T47D (cell line): ENCODE measurements around the gene RBM38.

Source experiments
- DNase-seq, 2 experiments: peaks; one replicate each; pipeline versions ENCODE4 v3.0.0 to v3.0.0-alpha.2; 2011 to 2012; ENCODE audit warnings: low read depth in 1 of 2, low spot score in 1 of 2
- JUND ChIP-seq: IDR thresholded peaks from 2 replicates; pipeline ENCODE4 v1.6.1; 2012; ENCODE audit warnings: low read depth
- in situ Hi-C: cut with HindIII; loops from 2 replicates; pipeline ENCODE4 v1.10.0; 2016; ENCODE audit warnings: low sequenced_read_pairs, low pct_unique_long_range_greater_than_20kb

The RBM38 gene

GRCh38 chr20:57361517-57361916, 29.7 kb upstream of the RBM38 start:
- DNase-seq: peak in 1 of 2 experiments; percentile 26
- no peak for TF ChIP-seq JUND
- in situ Hi-C loops: no loop called here

- in situ Hi-C loops: no loop called here
- DNase-seq: no peak
- no peak for TF ChIP-seq JUND
Measured at GRCh38 chr20:57364451-57364850, 26.7 kb upstream of the RBM38 start.

- in situ Hi-C loops: no loop called here
- no peak for TF ChIP-seq JUND
- no peak for DNase-seq
Measured at GRCh38 chr20:57369596-57369995, 21.6 kb upstream of the RBM38 start.

- in situ Hi-C loops: no loop called here
- DNase-seq: no peak
- no peak for TF ChIP-seq JUND
Measured at GRCh38 chr20:57370316-57370715, 20.9 kb upstream of the RBM38 start.

- TF ChIP-seq JUND: no peak
- no peak for DNase-seq
- in situ Hi-C loops: no loop called here
Measured at GRCh38 chr20:57371363-57371762, 19.8 kb upstream of the RBM38 start.

GRCh38 chr20:57372157-57372556, 19.0 kb upstream of the RBM38 start:
- TF ChIP-seq JUND: no peak
- no peak for DNase-seq
- in situ Hi-C loops: no loop called here

- in situ Hi-C loops: no loop called here
- no peak for DNase-seq
- no peak for TF ChIP-seq JUND
Measured at GRCh38 chr20:57372581-57373350, 18.4 kb upstream of the RBM38 start.

GRCh38 chr20:57374343-57374930, 16.8 kb upstream of the RBM38 start:
- in situ Hi-C loops: no loop called here
- TF ChIP-seq JUND: no peak
- DNase-seq: no peak

- DNase-seq: no peak
- TF ChIP-seq JUND: no peak
- in situ Hi-C loops: no loop called here
Measured at GRCh38 chr20:57374931-57375651, 16.1 kb upstream of the RBM38 start.

- TF ChIP-seq JUND: no peak
- DNase-seq: no peak
- in situ Hi-C loops: no loop called here
Measured at GRCh38 chr20:57375652-57376230, 15.5 kb upstream of the RBM38 start.

- in situ Hi-C loops: no loop called here
- TF ChIP-seq JUND: no peak
- no peak for DNase-seq
Measured at GRCh38 chr20:57377350-57377749, 13.8 kb upstream of the RBM38 start.

- TF ChIP-seq JUND: no peak
- in situ Hi-C loops: no loop called here
- no peak for DNase-seq
Measured at GRCh38 chr20:57378107-57378506, 13.1 kb upstream of the RBM38 start.
